HepG2 (cell line): ENCODE data around the gene ZNF563. TPM values are rescaled to one million over a fixed set of nuclear protein-coding genes. Genes with fewer than 3 reads are reported as not detected.
A peak's percentile ranks its signal among the peaks of the same experiment; 100 is the strongest.

Source experiments
- AGO1 ChIP-seq: fragments of 200-400 bp; formaldehyde crosslinking; IDR thresholded peaks from 2 replicates; pipeline ENCODE4 v1.6.1; 2017; ENCODE audit warnings: mild to moderate bottlenecking, low read depth, low read length, moderate library complexity; ENCODE audit not compliant: poor library complexity, severe bottlenecking
- KDM6A ChIP-seq: IDR thresholded peaks from 2 replicates; pipeline ENCODE4 v1.6.1; 2016; ENCODE audit warnings: low read depth
- MEIS1 ChIP-seq: sonication (generic); formaldehyde crosslinking; IDR thresholded peaks from 2 replicates; pipeline ENCODE4 v1.9.0; 2021; ENCODE audit warnings: mild to moderate bottlenecking, missing genetic modification reagents, moderate library complexity, borderline replicate concordance
- PCBP1 ChIP-seq: fragments of 200-400 bp; formaldehyde crosslinking; IDR thresholded peaks from 2 replicates; pipeline ENCODE4 v1.6.1; 2017; ENCODE audit warnings: mild to moderate bottlenecking, low read depth, low read length, borderline replicate concordance
- SOX13 ChIP-seq, 3 experiments: fragments of 450-650 bp in 1 of 3; sonication (generic) in 1 of 3; formaldehyde crosslinking in 1 of 3; IDR thresholded peaks in 2 of 3; conservative IDR thresholded peaks in 1 of 3; 2 replicates each; pipeline versions ENCODE4 v1.5.0 to v1.6.1; 2016 to 2020; ENCODE audit warnings: antibody characterized with exemption in 1 of 3, mild to moderate bottlenecking in 1 of 3, missing compliant biosample characterization in 1 of 3, missing genetic modification reagents in 1 of 3, moderate library complexity in 1 of 3
- SP1 ChIP-seq, 2 experiments: fragments of 450-650 bp in 1 of 2; sonication (generic) in 1 of 2; formaldehyde crosslinking in 1 of 2; IDR thresholded peaks; 2 replicates each; pipeline versions ENCODE4 v1.4.0 to v1.6.1; 2016 to 2020; ENCODE audit warnings: missing genetic modification reagents in 1 of 2
- TEF ChIP-seq: sonication (generic); formaldehyde crosslinking; IDR thresholded peaks from 2 replicates; pipeline ENCODE4 v1.5.0; 2020; ENCODE audit warnings: missing genetic modification reagents
- ZBTB40 ChIP-seq, 2 experiments: fragments of 450-650 bp in 1 of 2; sonication (generic) in 1 of 2; formaldehyde crosslinking in 1 of 2; IDR thresholded peaks; 2 replicates each; pipeline versions ENCODE4 v1.6.1 to v1.8.0; 2016 to 2022; ENCODE audit warnings: antibody characterized with exemption in 1 of 2, mild to moderate bottlenecking in 1 of 2, missing genetic modification reagents in 1 of 2
- ZBTB7B ChIP-seq: sonication (generic); formaldehyde crosslinking; IDR thresholded peaks from 2 replicates; pipeline ENCODE4 v1.4.0; 2020; ENCODE audit warnings: missing genetic modification reagents
- ZIK1 ChIP-seq: sonication (generic); formaldehyde crosslinking; IDR thresholded peaks from 2 replicates; pipeline ENCODE4 v1.5.0; 2020; ENCODE audit warnings: mild to moderate bottlenecking, low read depth, missing genetic modification reagents, borderline replicate concordance
- ZNF230 ChIP-seq: sonication (generic); formaldehyde crosslinking; IDR thresholded peaks from 2 replicates; pipeline ENCODE4 v1.4.0; 2020; ENCODE audit warnings: mild to moderate bottlenecking, missing genetic modification reagents
- ZNF317 ChIP-seq: sonication (generic); formaldehyde crosslinking; IDR thresholded peaks from 2 replicates; pipeline ENCODE4 v1.5.0; 2020; ENCODE audit warnings: mild to moderate bottlenecking, missing genetic modification reagents
- ZNF382 ChIP-seq: sonication (generic); formaldehyde crosslinking; IDR thresholded peaks from 2 replicates; pipeline ENCODE4 v1.5.0; 2020; ENCODE audit warnings: missing genetic modification reagents, mild to moderate bottlenecking, borderline replicate concordance
- ZNF704 ChIP-seq: sonication (generic); formaldehyde crosslinking; IDR thresholded peaks from 2 replicates; pipeline ENCODE4 v1.8.1; 2023; ENCODE audit warnings: mild to moderate bottlenecking, inconsistent platforms, moderate library complexity, missing genetic modification reagents, borderline replicate concordance
- ZNF747 ChIP-seq: sonication (generic); formaldehyde crosslinking; IDR thresholded peaks from 2 replicates; pipeline ENCODE4 v1.8.1; 2023; ENCODE audit warnings: missing genetic modification reagents, mild to moderate bottlenecking, borderline replicate concordance
- ZNF777 ChIP-seq: sonication (generic); formaldehyde crosslinking; IDR thresholded peaks from 2 replicates; pipeline ENCODE4 v1.4.0; 2020; ENCODE audit warnings: missing genetic modification reagents
- polyA plus RNA-seq, 8 experiments: library from polyadenylated mRNA; depleted of rRNA in 3 of 8; stranded (reverse) in 7 of 8; unstranded in 1 of 8; fragments of >200 nt; fragmentation: Illumina TruSeq in 4 of 8; extraction: Trizol in 4 of 8; gene quantifications; 2 replicates each; pipeline versions ENCODE4 v1.2.1 to v1.2.3, GENCODE V29; 2011 to 2016; ENCODE audit warnings: low read depth in 4 of 8, missing spikeins in 1 of 8, mixed read lengths in 1 of 8; ENCODE audit not compliant: insufficient read depth in 1 of 8
- total RNA-seq, 5 experiments: library from RNA; depleted of rRNA; stranded (reverse); fragments of >200 nt; fragmentation: Illumina TruSeq; extraction: Trizol; gene quantifications; 2 replicates each; pipeline ENCODE4 v1.2.3, GENCODE V29; 2016; ENCODE audit warnings: low read depth in 1 of 5

Gene ZNF563
- total and polyA plus RNA-seq, 2 of the 13 experiments (the other 11 are each of a cell fraction or from before 2014, with no cell fraction given), result 7.5 to 19.5 TPM

GRCh38 chr19:12293777-12294248 lies 39.6 kb downstream of the ZNF563 start (continued):
- TF ChIP-seq MEIS1 (no peak), ZNF704 (CRISPR knock-in tag) (no peak), ZNF230 (CRISPR knock-in tag) (no peak), ZIK1 (CRISPR knock-in tag) (no peak), SOX13 (IDR thresholded peaks at IDR 0.05) (no peak), SOX13 (CRISPR knock-in tag; conservative IDR thresholded peaks at IDR 0.05 in 1 of 2, IDR thresholded peaks at IDR 0.05 in 1 of 2) (peak in 1 of 2 experiments; percentile 2; a peak in 1 of 4 replicates), KDM6A (CRISPR knock-in tag) (peak; percentile 44; the same call in 1 of the 2 replicates), ZNF382 (CRISPR knock-in tag) (no peak), ZNF777 (CRISPR knock-in tag) (peak; percentile 54), ZNF747 (CRISPR knock-in tag) (no peak), PCBP1 (no peak), ZNF317 (CRISPR knock-in tag) (no peak), ZBTB40 (IDR thresholded peaks at IDR 0.05) (no peak), ZBTB40 (CRISPR knock-in tag; IDR thresholded peaks at IDR 0.05) (no peak), SP1 (IDR thresholded peaks at IDR 0.05) (no peak), SP1 (CRISPR knock-in tag; IDR thresholded peaks at IDR 0.05) (0 out of 2 replicates have a peak, but pooled peaks have one; percentile 46), TEF (CRISPR knock-in tag) (no peak), ZBTB7B (CRISPR knock-in tag) (no peak), AGO1 (no peak)
